Measurements from ENCODE around the gene SEMA6B.

Gene SEMA6B

DNA sequence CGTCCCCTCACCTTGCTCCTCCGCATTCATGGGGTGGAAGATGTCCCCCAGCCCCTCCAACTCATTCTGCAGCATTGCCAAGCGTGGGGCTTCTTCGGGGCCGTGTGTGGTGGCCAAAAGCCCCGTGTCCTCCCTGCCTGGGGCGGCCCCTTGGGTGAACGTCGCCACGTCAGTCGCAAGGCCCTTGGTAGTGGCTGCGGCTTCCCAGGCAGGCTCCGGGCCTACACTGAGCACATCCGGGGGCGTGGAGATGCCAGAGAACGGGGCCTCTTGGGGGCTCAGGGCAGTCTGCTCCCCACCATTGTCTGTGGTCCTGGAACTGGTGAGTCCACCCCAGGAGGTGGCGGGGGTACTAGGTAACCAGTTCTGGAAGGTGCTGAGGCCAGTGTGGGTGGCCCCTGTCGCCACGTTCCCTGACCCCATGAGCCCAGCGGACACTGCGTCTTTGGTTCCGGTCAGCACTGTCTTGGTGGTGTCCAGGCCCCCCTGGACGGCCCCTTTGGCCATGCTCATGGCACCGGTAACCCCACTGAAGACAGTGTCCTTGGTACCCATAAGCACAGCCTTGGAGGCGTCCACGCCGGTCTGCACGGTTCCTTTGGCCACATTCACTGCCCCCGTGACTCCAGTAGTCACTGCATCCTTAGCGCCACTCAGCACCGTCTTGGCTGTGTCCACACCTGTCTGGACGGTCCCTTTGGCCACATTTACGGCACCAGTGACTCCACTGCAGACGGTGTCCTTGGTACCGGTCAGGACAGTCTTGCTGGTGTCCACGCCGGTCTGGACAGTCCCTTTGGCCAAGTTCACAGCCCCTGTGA lies 48.8 kb downstream of the SEMA6B start:
- ChIA-PET POLR2A (no interaction called here), CTCF (interaction anchor here (3.7 kb wide), 1 partner anchor 13 kb away, joined by 31 read pairs; no protein-coding TSS in a partner anchor)
- TF ChIP-seq CTCF (IDR thresholded peaks at IDR 0.05; ENCODE audit: control extremely low read depth, extremely low read depth, low read depth, missing control alignments): no peak
- no peak for DNase-seq (ENCODE audit: extremely low spot score)

GRCh38 chr19:4508698-4509097 lies 50.8 kb downstream of the SEMA6B start:
- CTCF ChIA-PET: interaction anchor here (0.7 to 3.7 kb wide), 3 partner anchors 9 to 242 kb away, joined by 3 to 31 read pairs (median 3); no protein-coding TSS in a partner anchor
- no peak for DNase-seq (ENCODE audit: extremely low spot score)
- POLR2A ChIA-PET: no interaction called here
- no peak for TF ChIP-seq CTCF (IDR thresholded peaks at IDR 0.05; ENCODE audit: control extremely low read depth, extremely low read depth, low read depth, missing control alignments)

- POLR2A ChIA-PET: interaction anchor here (0.6 kb wide), 1 partner anchor 519 kb away, joined by 3 read pairs; no protein-coding TSS in a partner anchor
- CTCF ChIA-PET: interaction anchor here (1.2 to 3.7 kb wide), 2 partner anchors 9 to 16 kb away, joined by 3 to 31 read pairs; no protein-coding TSS in a partner anchor
- no peak for DNase-seq (ENCODE audit: extremely low spot score)
- no peak for TF ChIP-seq CTCF (IDR thresholded peaks at IDR 0.05; ENCODE audit: control extremely low read depth, extremely low read depth, low read depth, missing control alignments)
Measured at GRCh38 chr19:4507804-4508203, 51.7 kb downstream of the SEMA6B start.

- POLR2A ChIA-PET: interaction anchor here (0.6 kb wide), 1 partner anchor 519 kb away, joined by 3 read pairs; no protein-coding TSS in a partner anchor
- no peak for TF ChIP-seq CTCF (IDR thresholded peaks at IDR 0.05; ENCODE audit: control extremely low read depth, extremely low read depth, low read depth, missing control alignments)
- CTCF ChIA-PET: interaction anchor here (3.7 kb wide), 1 partner anchor 17 kb away, joined by 31 read pairs; no protein-coding TSS in a partner anchor
- no peak for DNase-seq (ENCODE audit: extremely low spot score)
Measured at GRCh38 chr19:4507150-4507452, 52.4 kb downstream of the SEMA6B start.

DNA sequence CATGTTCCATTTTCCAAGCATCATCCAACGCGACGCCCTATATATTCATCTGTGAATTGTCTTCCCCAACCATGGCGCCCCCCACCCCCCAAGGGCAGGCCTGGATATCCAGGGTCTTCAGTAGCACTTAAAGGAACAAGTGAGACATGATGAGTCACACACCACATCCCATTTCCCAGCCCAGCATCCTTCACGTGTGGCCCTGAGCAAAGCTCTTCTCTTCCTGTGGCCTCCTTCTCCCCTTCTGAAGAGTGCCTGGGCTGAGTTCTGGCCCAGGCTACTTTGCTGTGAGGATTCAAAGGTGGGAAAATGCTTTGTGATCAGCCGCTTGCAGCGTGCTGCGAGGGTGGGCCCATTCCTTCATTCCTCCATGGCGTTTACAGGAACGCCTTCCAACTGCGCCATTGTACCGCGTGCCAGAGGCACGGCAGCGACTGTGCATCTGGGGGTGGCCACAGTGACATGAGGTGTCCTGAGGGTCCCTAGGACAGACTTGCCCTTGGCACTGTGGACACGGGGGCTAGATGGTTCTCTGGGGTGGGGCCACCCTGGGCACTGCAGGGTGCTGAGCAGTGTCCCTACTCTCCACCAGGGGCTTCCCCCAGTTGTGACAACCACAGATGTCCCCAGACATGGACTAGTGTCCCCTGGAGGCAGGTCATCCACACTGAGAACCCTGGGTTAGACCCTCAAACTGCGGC lies 52.9 kb downstream of the SEMA6B start:
- CTCF ChIA-PET: interaction anchor here (3.7 kb wide), 1 partner anchor 17 kb away, joined by 31 read pairs; no protein-coding TSS in a partner anchor

More for the DNA sequence above, 52.9 kb downstream of the SEMA6B start:
- DNase-seq (ENCODE audit: extremely low spot score): no peak
- POLR2A ChIA-PET: no interaction called here
- TF ChIP-seq CTCF (IDR thresholded peaks at IDR 0.05; ENCODE audit: control extremely low read depth, extremely low read depth, low read depth, missing control alignments): no peak
